G401 (cell line): ENCODE results near the gene FBLN1. TPM values are rescaled to one million over a fixed set of nuclear protein-coding genes. Genes with fewer than 3 reads are reported as not detected.
A peak's percentile ranks its signal among the peaks of the same experiment; 100 is the strongest.

Source experiments
- DNase-seq: peaks from one replicate; pipeline ENCODE4 v3.0.0-alpha.2; 2015; ENCODE audit warnings: low spot score
- in situ Hi-C: cut with HindIII; loops from 2 replicates; pipeline ENCODE4 v1.10.0; 2016; ENCODE audit warnings: low sequenced_read_pairs, mixed read lengths
- total RNA-seq: library from RNA; depleted of rRNA; stranded (reverse); fragments of >200 nt; shearing (Covaris generic); gene quantifications from 2 replicates; pipeline ENCODE4 v1.2.3, GENCODE V29; 2014

FBLN1 gene
- total RNA-seq, 1 experiment from 2014 or later, result 128 TPM

- in situ Hi-C loops, result no loop called here
- no peak for DNase-seq
Measured at GRCh38 chr22:45499746-45500145, 2.9 kb upstream of the FBLN1 start.

GRCh38 chr22:45503050-45503815 is 550 bp downstream of the FBLN1 start:
- no peak for DNase-seq
- in situ Hi-C loops, result no loop called here

GRCh38 chr22:45503816-45504372 is 1.2 kb downstream of the FBLN1 start:
- DNase-seq, result no peak
- in situ Hi-C loops, result no loop called here

- no peak for DNase-seq
- in situ Hi-C loops, result no loop called here
Measured at GRCh38 chr22:45504373-45505341, 2.0 kb downstream of the FBLN1 start.

GRCh38 chr22:45505991-45506747 is 3.5 kb downstream of the FBLN1 start:
- no peak for DNase-seq
- in situ Hi-C loops, result no loop called here

- in situ Hi-C loops, result no loop called here
- no peak for DNase-seq
Measured at GRCh38 chr22:45506816-45507360, 4.2 kb downstream of the FBLN1 start.

- no peak for DNase-seq
- in situ Hi-C loops, result no loop called here
Measured at GRCh38 chr22:45507798-45508197, 5.1 kb downstream of the FBLN1 start.

GRCh38 chr22:45508814-45509213 is 6.1 kb downstream of the FBLN1 start:
- in situ Hi-C loops, result no loop called here

GRCh38 chr22:45510376-45511232 is 7.9 kb downstream of the FBLN1 start:
- in situ Hi-C loops, result no loop called here
- DNase-seq, result no peak

More at GRCh38 chr22:45508814-45509213, 6.1 kb downstream of the FBLN1 start:
- no peak for DNase-seq

GRCh38 chr22:45511847-45512261 is 9.2 kb downstream of the FBLN1 start:
- DNase-seq, result no peak

GRCh38 chr22:45512363-45512762 is 9.7 kb downstream of the FBLN1 start:
- in situ Hi-C loops, result no loop called here
- no peak for DNase-seq

More at GRCh38 chr22:45511847-45512261, 9.2 kb downstream of the FBLN1 start:
- in situ Hi-C loops, result no loop called here

- in situ Hi-C loops, result no loop called here
- no peak for DNase-seq
Measured at GRCh38 chr22:45515676-45516075, 13.0 kb downstream of the FBLN1 start.

GRCh38 chr22:45516163-45516562 is 13.5 kb downstream of the FBLN1 start:
- DNase-seq, result no peak
- in situ Hi-C loops, result no loop called here

GRCh38 chr22:45516923-45517675 is 14.4 kb downstream of the FBLN1 start:
- DNase-seq, result no peak
- in situ Hi-C loops, result no loop called here

GRCh38 chr22:45518136-45518535 is 15.5 kb downstream of the FBLN1 start:
- in situ Hi-C loops, result no loop called here
- no peak for DNase-seq

GRCh38 chr22:45518580-45518991 is 15.9 kb downstream of the FBLN1 start:
- DNase-seq, result peak; percentile 49
- in situ Hi-C loops, result no loop called here

GRCh38 chr22:45521178-45521577 is 18.5 kb downstream of the FBLN1 start:
- no peak for DNase-seq
- in situ Hi-C loops, result no loop called here
